Erythroblast (primary cell): ENCODE measurements around the gene ELMO3.

Experiments used
- GATA1 ChIP-seq: IDR thresholded peaks from 2 replicates; pipeline ENCODE4 v1.6.1; 2011; ENCODE audit warnings: low read depth, mild to moderate bottlenecking, control low read depth, low read length, moderate library complexity
- POLR2A ChIP-seq: IDR thresholded peaks from 2 replicates; pipeline ENCODE4 v1.6.1; 2011; ENCODE audit warnings: mild to moderate bottlenecking, low read length

GRCh38 chr16:67161595-67162058, 37.3 kb upstream of the ELMO3 start:
- no peak for TF ChIP-seq POLR2A
- TF ChIP-seq GATA1, result no peak
